Measurements from ENCODE around the gene NMNAT3.

The NMNAT3 gene

DNA sequence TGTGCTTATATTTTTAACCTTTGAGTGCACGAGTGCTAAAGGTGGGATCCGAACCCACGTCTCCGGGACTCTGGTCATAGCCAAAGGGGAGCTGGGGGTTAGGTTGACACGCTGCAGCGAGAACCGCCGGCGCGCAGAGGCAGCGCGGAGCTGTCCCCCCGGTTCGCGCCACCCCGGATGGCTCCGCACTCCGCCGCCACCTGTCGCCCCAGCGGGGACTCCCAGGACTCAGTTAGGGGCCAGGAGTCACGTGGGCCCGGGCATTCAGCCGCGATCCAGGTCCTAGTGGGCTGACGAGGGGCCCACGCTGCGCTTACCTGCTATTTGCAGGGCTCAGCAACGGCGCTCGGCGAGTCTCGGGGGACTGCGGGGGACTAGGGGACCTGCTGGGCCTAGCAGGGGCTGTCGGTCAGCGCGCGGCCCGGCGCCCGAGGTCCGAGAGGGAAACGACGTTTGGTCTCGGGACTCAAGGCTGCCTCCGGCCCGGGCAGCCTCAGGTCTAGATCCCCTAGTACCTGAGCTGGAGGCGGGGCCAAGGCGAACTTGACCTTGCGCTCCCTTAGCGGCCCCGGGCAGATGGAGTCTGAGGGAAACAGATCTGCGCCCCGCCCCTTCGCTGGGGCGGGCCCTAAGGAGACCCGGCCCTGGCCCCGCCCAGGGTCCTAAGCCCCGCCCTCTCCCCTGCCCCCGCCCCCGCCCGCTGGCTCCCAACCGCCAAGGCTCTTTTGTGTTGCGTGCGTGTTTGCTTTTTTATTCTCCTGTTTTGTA lies at the start of gene NMNAT3:
NMNAT3 (minus strand) TSS at position 585 of the 768 bp plus-strand sequence. CDS start 50,248 bp downstream, outside the sequence.
- Histone ChIP-seq H3K4me3 (IDR thresholded peaks at IDR 0.05; ENCODE audit: insufficient read depth, low read depth, low read length) (peak within 1 kb of the TSS; percentile 44), H3K4me2 (peak within 1 kb of the TSS; percentile 77), H3K27ac (peak within 1 kb of the TSS; percentile 61), H3K9ac (peak within 1 kb of the TSS; percentile 72), H2AFZ (ENCODE audit: low read depth) (peak within 1 kb of the TSS; percentile 99), H3K79me2 (ENCODE audit: insufficient read depth, low read depth) (no peaks in the 10 kb centered on the region), H4K20me1 (ENCODE audit: insufficient read depth) (no peaks in the 10 kb centered on the region), H3K27me3 (ENCODE audit: insufficient read depth, low read depth) (no peaks in the 10 kb centered on the region), H3K4me1 (ENCODE audit: low read depth, poor library complexity, severe bottlenecking) (peaks cover 10% of the 10 kb centered on the region), H3K36me3 (ENCODE audit: insufficient read depth) (no peaks in the 10 kb centered on the region)
- TF ChIP-seq, protein P1, sequence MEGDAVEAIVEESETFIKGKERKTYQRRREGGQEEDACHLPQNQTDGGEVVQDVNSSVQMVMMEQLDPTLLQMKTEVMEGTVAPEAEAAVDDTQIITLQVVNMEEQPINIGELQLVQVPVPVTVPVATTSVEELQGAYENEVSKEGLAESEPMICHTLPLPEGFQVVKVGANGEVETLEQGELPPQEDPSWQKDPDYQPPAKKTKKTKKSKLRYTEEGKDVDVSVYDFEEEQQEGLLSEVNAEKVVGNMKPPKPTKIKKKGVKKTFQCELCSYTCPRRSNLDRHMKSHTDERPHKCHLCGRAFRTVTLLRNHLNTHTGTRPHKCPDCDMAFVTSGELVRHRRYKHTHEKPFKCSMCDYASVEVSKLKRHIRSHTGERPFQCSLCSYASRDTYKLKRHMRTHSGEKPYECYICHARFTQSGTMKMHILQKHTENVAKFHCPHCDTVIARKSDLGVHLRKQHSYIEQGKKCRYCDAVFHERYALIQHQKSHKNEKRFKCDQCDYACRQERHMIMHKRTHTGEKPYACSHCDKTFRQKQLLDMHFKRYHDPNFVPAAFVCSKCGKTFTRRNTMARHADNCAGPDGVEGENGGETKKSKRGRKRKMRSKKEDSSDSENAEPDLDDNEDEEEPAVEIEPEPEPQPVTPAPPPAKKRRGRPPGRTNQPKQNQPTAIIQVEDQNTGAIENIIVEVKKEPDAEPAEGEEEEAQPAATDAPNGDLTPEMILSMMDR (conservative IDR thresholded peaks at IDR 0.05; ENCODE audit: low read depth, low read length), result no peak

DNA sequence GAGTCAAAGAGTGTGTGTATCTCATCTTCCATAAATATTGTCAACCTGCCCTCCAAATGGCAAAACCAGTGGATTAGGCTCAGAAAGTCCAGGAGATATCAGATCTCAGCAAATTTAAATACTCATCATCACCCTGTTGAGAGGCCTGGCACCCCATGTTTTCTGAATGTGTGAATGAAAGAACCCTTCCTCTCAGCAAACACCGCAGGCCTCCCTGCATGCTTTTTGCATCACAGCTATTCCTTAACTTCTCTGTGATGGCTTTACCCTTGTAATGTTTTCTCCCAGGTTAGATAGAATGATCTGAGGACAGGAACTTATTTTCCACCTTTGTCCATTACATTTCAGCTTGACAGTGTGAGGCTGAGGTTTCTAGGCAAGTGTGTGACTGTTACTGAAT lies 43.6 kb upstream of the NMNAT3 start:
- Histone ChIP-seq H3K9ac (no peak overlapping the region), H3K4me2 (no peak overlapping the region), H3K4me3 (IDR thresholded peaks at IDR 0.05; ENCODE audit: insufficient read depth, low read depth, low read length) (no peak overlapping the region), H3K79me2 (ENCODE audit: insufficient read depth, low read depth) (no peaks in the 10 kb centered on the region), H3K27me3 (ENCODE audit: insufficient read depth, low read depth) (no peaks in the 10 kb centered on the region), H4K20me1 (ENCODE audit: insufficient read depth) (no peaks in the 10 kb centered on the region), H2AFZ (ENCODE audit: low read depth) (no peak overlapping the region), H3K4me1 (ENCODE audit: low read depth, poor library complexity, severe bottlenecking) (no peaks in the 10 kb centered on the region), H3K27ac (no peak overlapping the region), H3K36me3 (ENCODE audit: insufficient read depth) (no peaks in the 10 kb centered on the region)
- TF ChIP-seq, protein P1 (conservative IDR thresholded peaks at IDR 0.05; ENCODE audit: low read depth, low read length), result no peak

DNA sequence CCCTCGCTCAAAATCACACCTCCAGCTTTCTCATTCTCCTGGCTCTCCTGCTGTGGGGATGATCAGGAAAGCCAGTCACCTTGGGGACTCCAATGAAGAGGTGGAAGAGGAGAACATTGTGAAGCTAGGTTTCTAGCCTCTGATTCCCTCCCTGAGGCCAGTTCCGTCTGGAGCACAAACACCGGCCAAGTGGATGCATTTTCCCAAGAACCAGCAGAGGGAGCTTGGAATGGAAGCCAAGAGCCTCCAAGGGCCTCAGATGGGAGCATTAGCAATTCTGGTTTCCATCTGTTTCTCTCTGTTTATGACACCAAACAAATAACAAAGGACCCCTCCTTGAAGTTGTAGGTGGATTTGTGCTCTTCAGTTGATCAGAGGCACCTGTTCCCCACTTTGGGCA lies 40.6 kb upstream of the NMNAT3 start:
- no peak overlapping the region for H3K4me3 ChIP-seq (IDR thresholded peaks at IDR 0.05; ENCODE audit: insufficient read depth, low read depth, low read length)
- H3K4me1 ChIP-seq (ENCODE audit: low read depth, poor library complexity, severe bottlenecking), result no peaks in the 10 kb centered on the region
- H3K36me3 ChIP-seq (ENCODE audit: insufficient read depth), result no peaks in the 10 kb centered on the region
- TF ChIP-seq, protein P1 (conservative IDR thresholded peaks at IDR 0.05; ENCODE audit: low read depth, low read length), result no peak
- no peak overlapping the region for H2AFZ ChIP-seq (ENCODE audit: low read depth)
- no peak overlapping the region for H3K9ac ChIP-seq
- no peak overlapping the region for H3K4me2 ChIP-seq
- H4K20me1 ChIP-seq (ENCODE audit: insufficient read depth), result no peaks in the 10 kb centered on the region
- H3K27ac ChIP-seq, result no peak overlapping the region
- no peaks in the 10 kb centered on the region for H3K27me3 ChIP-seq (ENCODE audit: insufficient read depth, low read depth)
- H3K79me2 ChIP-seq (ENCODE audit: insufficient read depth, low read depth), result no peaks in the 10 kb centered on the region

DNA sequence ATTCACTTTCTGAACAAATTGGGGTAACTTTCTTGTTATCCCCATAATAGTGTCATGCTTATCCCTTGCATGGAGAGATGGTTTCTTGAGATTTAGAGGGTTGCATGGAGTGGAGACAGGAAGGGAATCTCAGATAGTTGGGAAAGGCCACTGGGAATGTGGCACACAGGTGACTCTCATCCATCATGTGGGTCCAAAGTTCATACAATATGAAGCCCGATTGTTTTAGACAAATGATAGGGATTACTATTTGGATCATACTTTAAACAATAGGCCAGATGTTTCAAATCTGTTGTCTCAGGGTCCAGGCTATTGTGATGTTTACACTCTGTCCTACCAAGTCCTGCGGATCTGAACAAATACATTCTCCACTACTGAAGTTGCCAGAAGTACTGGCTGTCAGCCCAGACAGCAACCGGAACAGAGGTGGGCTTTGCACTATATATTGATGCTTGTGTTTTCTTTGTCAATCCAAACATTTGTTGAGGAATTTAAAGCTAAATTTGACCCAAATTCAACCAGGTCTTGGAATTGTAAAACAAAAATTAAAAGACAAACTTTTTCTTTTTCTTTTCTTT lies 39.2 kb upstream of the NMNAT3 start:
- no peaks in the 10 kb centered on the region for H3K4me1 ChIP-seq (ENCODE audit: low read depth, poor library complexity, severe bottlenecking)
- no peaks in the 10 kb centered on the region for H3K79me2 ChIP-seq (ENCODE audit: insufficient read depth, low read depth)
- no peak overlapping the region for H3K27ac ChIP-seq
- H3K36me3 ChIP-seq (ENCODE audit: insufficient read depth), result no peaks in the 10 kb centered on the region
- no peaks in the 10 kb centered on the region for H4K20me1 ChIP-seq (ENCODE audit: insufficient read depth)
- H3K4me2 ChIP-seq, result no peak overlapping the region
- TF ChIP-seq, protein P1 (conservative IDR thresholded peaks at IDR 0.05; ENCODE audit: low read depth, low read length), result no peak
- no peak overlapping the region for H2AFZ ChIP-seq (ENCODE audit: low read depth)
- H3K9ac ChIP-seq, result no peak overlapping the region
- H3K4me3 ChIP-seq (IDR thresholded peaks at IDR 0.05; ENCODE audit: insufficient read depth, low read depth, low read length), result no peak overlapping the region
- H3K27me3 ChIP-seq (ENCODE audit: insufficient read depth, low read depth), result no peaks in the 10 kb centered on the region
